Stimulated activated CD4-positive, alpha-beta T cell treated with anti-CD3 and anti-CD28 coated beads, Interleukin-12 subunit alpha, Interleukin-12 subunit beta, amount 100 ng/mL, for 48 hours (primary cell): Measurements from ENCODE around the gene RUNX2.
"Not testable (repeated sequence)": the region's sequence is repeated elsewhere in the genome, so short reads cannot be mapped to it uniquely, and the experiment has no call there.

Source experiments
- DNase-seq, 3 donors: peaks; one replicate each; pipeline ENCODE4 v3.0.0-alpha.2; 2020; ENCODE audit warnings: low read depth in 2 of 3, low spot score in 1 of 3

RUNX2 gene

GRCh38 chr6:45454008-45454911, 126.1 kb downstream of the RUNX2 start:
- DNase-seq: no peak

GRCh38 chr6:45455408-45455807, 127.3 kb downstream of the RUNX2 start:
- DNase-seq: no peak

- no peak for DNase-seq
Measured at GRCh38 chr6:45457141-45457540, 129.0 kb downstream of the RUNX2 start.

GRCh38 chr6:45458672-45459071, 130.5 kb downstream of the RUNX2 start:
- DNase-seq: no peak

- DNase-seq: no peak
Measured at GRCh38 chr6:45460166-45460565, 132.0 kb downstream of the RUNX2 start.

- DNase-seq: no peak
Measured at GRCh38 chr6:45461486-45461885, 133.4 kb downstream of the RUNX2 start.

- no peak for DNase-seq
Measured at GRCh38 chr6:45462190-45463134, 134.3 kb downstream of the RUNX2 start.

GRCh38 chr6:45464685-45465084, 136.6 kb downstream of the RUNX2 start:
- no peak for DNase-seq

GRCh38 chr6:45466686-45467085, 138.6 kb downstream of the RUNX2 start:
- DNase-seq: no peak

- DNase-seq: not testable (repeated sequence)
Measured at GRCh38 chr6:45467417-45467816, 139.3 kb downstream of the RUNX2 start.

- DNase-seq: no peak
Measured at GRCh38 chr6:45467853-45468252, 139.7 kb downstream of the RUNX2 start.

- DNase-seq: no peak
Measured at GRCh38 chr6:45469663-45470062, 141.5 kb downstream of the RUNX2 start.

- DNase-seq: no peak
Measured at GRCh38 chr6:45470131-45470738, 142.1 kb downstream of the RUNX2 start.

GRCh38 chr6:45472382-45472781, 144.3 kb downstream of the RUNX2 start:
- DNase-seq: no peak

- no peak for DNase-seq
Measured at GRCh38 chr6:45473121-45473993, 145.2 kb downstream of the RUNX2 start.

- no peak for DNase-seq
Measured at GRCh38 chr6:45474376-45474775, 146.2 kb downstream of the RUNX2 start.

- no peak for DNase-seq
Measured at GRCh38 chr6:45476341-45476740, 148.2 kb downstream of the RUNX2 start.

- no peak for DNase-seq
Measured at GRCh38 chr6:45477278-45477677, 149.1 kb downstream of the RUNX2 start.

GRCh38 chr6:45477790-45478189, 149.7 kb downstream of the RUNX2 start:
- no peak for DNase-seq

GRCh38 chr6:45478240-45478639, 150.1 kb downstream of the RUNX2 start:
- DNase-seq: no peak
